HG02798 (cell line): Measurements from ENCODE around the gene PTH2.

Source experiments
- ATAC-seq: cut with Tn5 transposase; IDR thresholded peaks from one replicate; pipeline ENCODE4 v1.9.1; 2021; ENCODE audit warnings: mild to moderate bottlenecking; ENCODE audit not compliant: unreplicated experiment, poor library complexity

PTH2 gene

GRCh38 chr19:49432141-49433073 is 9.2 kb upstream of the PTH2 start:
- ATAC-seq, result no peak

DNA sequence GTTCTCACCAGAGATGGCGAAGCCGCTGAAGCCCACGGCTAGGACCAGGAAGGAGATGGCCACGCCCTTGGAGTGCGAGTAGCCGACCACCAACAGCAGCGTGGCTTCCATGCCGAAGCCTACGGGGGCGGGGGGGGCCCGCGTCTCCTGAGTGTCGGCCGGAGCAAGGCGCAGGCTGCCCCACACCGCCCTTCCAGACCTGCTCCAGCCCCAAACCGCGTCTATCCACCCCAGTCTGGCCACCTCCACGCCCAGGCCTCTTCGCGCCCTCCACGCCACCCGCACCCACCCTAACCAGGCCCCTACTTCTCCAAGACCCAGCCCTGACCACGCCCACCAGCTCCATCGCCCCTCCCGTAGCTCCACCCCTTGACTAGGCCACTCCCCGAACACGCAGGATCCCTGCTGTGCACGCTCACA is 8.1 kb upstream of the PTH2 start:
- no peak for ATAC-seq

DNA sequence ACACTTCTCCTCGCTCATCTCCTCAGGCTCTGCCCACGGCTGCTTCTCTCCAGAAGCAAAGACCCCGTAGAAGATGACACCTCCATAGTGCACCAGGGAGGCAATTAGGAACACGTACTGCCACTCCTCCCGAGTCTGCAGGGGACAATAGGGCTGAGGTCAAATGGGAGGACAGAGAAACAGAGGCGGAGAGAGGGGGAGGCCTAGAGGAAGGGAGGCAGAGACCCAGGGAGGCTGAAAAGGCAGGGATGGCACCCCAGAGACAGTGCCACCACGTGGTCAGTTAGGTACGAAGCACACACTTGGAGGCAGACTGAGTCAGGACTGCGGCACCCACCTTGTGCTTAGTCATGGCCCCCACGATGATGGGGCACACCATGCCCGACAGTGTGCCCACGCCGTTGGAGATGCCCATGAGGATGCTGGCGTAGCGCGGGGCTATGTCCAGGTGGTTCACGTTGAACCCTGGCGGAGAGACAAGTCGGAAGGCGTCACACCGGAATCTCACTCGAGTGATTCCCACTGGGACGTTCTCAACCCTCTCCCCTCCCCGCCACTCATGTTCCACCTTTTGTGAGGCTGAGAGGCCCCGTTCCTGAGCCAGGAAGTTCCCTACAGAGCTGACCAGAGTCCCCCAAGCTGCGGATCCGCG is 7.6 kb upstream of the PTH2 start:
- no peak for ATAC-seq

DNA sequence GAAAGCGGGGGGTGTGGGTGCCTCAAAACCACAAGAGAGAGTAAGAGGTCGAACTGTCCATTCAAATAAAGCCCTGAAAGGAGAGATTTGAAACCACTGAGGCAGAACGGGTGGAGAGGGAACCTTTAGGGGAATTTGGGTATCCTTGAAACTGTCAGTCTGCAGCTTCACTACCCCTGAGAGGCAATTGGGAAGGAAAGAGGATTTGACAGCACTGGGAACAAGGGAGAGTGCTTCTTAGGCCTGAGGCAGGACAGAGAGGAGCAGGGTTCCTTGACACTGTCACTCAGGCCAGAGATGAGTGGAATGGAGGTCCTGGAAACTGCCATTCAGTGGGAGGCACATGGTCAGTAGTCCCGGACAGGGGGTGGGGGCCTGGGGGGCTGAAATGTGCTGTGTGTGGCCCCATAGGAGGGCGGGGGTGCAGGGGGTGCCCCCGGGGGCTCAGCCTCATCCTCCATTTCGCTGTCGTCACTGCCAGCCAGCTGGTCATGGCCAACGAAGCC is 7.0 kb upstream of the PTH2 start:
- ATAC-seq, result no peak

DNA sequence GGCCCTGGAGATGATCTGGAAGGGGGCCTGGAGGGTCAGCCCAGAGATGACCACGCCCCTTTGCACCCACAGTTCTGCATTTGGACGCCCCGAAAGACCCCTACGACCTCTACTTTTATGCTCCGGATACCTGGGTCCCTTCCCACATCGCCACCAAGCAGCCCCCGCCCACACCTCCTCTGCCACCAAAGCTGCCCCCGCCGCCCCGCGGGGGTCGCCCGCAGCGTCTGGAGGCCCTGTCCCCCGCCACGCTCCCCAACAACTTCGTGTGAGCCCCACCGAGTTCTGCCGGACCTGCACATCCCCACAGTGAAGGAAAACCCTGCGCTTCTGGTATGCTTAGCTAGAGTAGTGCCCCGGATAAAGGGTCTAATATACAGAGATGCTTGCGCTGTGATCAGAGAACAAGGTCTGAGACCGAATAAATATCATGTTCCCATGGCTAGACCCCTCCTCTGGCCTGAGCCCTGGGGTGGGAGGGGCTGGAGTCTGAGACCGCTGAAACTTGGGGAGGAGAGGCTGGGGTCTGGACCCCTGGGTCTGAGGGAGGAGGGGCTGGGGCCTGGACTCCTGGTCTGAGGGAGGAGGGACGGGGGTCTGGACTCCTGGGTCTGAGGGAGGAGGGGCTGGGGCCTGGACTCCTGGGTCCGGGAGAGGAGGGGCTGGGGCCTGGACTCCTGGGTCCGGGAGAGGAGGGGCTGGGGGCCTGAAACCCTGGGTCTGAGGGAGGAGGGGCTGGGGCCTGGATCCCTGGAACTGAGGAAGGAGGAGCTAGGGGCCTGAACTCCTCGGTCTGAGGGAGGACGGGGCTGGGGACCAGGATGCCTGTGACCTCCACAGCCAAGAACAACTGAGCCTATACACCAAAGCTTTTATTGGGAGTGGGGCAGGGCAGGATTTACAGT is 5.6 kb upstream of the PTH2 start:
- ATAC-seq, result no peak

DNA sequence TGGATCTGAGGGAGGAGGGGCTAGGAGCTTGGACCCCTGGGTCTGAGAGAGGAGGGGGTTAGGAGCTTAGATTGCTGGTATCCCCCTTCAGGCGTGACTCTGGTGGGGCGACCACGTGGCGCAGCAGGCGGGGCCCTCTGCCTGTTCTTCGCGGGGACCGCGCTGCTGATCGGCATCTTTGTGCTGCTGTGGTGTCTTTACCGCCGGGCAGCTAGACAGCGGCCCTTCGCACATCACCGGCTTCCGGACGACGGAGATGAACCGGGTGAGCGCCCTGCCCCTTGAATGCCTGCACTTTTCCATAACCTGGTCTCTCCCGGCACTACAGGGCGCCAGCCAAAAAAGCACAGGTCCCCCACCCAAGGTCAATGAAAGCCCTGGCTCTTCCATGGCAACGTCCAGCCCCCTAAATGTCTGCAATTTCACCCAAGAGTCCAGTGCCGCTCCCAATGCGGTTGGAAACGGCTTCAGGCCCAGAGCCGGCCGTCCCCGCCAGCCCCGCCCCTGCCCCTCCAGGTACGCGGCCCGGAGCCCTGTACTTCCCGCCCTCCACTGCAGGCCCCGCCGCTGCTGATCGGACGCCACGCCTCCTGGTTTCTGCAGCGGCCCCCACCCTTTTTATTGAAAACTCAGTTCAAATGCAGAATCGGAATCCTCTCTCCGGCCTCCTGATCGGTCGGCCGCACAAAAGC is 4.8 kb upstream of the PTH2 start:
- no peak for ATAC-seq

GRCh38 chr19:49427339-49427738 is 4.1 kb upstream of the PTH2 start:
- ATAC-seq, result no peak

- no peak for ATAC-seq
These were observed 2.8 kb upstream of the PTH2 start for GRCh38 chr19:49425922-49426592.

DNA sequence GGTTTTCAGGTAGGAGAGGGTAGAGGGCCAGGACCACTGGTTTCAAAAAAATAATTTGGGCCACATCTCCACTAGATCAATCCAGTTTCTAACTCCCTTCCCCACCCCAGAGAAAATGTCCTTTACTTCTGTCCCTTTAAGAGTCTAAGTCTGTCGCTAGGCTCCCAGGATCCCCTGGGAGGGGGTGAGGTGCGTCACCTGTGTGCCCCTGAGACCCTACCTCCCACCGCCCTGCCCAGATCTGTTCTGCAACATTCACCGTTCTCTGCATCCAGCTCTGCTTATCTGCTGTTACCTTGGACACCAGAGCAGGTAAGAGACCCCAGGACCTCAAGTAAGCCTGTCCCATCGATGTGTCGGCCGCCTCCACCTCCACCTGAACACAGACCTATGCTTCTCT is 1.9 kb upstream of the PTH2 start, which contains the start of gene GFY:
Gene GFY (plus strand): TSS at position 211 of the 400 bp plus-strand sequence. CDS start 1,043 bp downstream, outside the sequence.
- ATAC-seq, result no peak

DNA sequence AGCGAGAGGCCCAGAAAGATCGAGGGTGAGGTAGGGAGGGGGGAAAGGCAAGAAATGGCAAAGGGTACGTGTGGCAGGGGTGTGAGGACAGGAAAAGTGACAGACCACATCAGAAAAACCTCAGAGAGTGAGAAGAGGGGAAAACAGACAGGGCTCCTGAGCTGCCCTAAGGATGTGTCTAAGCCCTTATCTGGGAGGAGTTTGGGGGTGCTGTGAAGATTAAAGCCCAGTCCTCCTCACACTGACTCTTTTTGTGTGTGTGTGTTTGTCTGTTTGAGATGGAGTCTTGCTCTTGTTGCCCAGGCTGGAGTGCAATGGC is 703 bp upstream of the PTH2 start:
- no peak for ATAC-seq

GRCh38 chr19:49422407-49423070 is 702 bp downstream of the PTH2 start:
- no peak for ATAC-seq

GRCh38 chr19:49421878-49422202 is 1.4 kb downstream of the PTH2 start:
- no peak for ATAC-seq

GRCh38 chr19:49421039-49421877 is 2.0 kb downstream of the PTH2 start:
- no peak for ATAC-seq

GRCh38 chr19:49420227-49420626 is 3.0 kb downstream of the PTH2 start:
- ATAC-seq, result no peak

DNA sequence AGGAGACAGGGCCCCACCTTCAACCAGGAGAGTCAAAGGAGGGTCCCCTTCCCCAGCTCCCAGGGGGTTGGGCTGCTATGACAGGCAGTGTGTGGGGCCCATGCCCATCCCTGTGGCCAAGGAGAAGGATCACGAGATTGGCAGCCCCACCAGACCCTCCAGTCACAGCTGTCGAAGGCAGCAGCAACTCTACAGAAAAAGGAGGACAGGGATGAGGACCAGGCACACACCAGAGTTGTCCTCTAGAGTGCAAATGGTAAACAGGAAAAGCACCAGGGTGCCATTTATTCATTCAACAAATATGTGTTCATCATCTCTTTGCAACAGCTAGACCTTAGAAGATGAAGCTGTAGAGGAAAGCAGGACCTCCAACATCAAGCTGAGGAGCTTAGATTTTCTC is 4.1 kb downstream of the PTH2 start:
- no peak for ATAC-seq

- no peak for ATAC-seq
These were observed 4.7 kb downstream of the PTH2 start for GRCh38 chr19:49418511-49418910.

DNA sequence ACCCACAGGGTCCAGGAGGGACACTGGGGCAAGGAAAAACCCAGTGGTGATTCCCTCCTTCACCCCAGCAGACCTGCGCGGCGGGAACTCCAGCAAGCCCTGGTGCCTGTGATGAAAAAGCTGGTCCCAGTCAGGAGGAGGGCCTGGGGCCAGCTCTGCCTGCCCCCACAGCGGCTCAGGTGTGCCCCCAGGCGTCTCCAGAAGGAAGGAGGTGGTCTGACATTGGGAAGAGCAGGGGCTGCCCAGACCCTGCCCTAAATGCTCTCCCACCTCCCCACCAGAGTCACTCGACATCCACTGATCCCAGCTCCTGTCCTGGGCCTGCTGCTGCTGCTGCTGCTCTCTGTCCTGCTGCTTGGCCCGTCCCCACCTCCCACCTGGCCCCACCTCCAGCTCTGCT is 6.2 kb downstream of the PTH2 start:
- no peak for ATAC-seq

DNA sequence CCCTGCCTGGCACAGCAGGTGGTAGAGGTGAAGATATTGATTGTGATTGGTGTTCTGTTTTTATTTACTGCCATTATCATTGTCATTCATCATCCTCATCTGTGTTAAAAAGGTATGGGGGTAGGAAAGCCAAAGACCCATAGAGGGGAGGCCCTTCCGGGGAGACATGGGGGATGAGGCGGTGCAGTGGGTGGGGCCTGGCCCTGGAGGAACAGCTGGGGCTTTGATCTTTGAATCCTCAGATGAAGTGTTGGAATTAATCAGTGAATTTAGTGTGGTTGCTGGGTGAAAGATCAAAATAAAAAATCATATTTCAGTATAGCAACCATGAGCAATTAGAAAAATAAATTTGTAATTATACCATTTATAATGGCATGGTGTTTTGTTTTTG is 7.4 kb downstream of the PTH2 start:
- ATAC-seq, result no peak
